GM19238 (cell line): Measurements from ENCODE around the gene DNAH2.

Source experiments
- DNase-seq: peaks from one replicate; pipeline ENCODE4 v3.0.0; 2011; ENCODE audit warnings: low spot score; ENCODE audit not compliant: insufficient read length

Gene DNAH2

DNA sequence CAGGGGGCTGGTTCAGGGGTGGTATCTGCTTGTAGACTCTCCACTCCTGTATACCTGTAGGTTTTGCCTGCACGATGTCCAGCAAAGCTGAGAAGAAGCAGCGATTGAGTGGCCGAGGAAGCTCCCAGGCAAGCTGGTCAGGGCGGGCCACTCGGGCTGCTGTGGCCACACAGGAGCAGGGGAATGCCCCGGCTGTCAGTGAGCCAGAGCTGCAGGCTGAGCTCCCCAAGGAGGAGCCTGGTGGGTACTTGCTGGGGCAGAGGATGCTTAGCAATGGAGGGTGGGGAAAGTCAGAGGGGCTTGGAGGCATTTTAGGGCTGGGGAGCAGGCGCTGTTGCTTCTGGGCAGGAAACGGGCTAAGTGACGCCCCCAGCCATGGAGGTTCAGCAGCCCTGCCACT is 2.1 kb downstream of the DNAH2 start:
- DNase-seq, result no peak

DNA sequence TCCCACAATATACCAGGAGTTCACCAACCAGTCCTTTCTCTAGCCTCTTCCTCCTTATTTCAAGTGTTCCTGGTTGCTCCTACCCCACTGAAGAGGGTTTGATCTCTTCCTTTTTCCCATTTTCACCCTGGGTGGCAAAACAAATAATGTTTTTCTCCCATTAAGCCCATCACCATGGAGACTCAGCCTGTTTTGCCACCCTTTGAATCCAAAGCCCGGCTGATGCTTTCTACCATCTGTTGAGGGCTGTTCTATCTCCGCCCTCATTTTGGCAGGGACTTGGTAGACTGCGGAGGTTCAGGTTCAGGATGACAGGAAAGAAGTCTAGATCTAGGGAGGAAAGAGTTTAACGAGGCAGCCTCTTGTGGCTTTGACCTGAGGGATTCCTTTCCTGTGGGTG is 2.6 kb downstream of the DNAH2 start:
- DNase-seq, result no peak

GRCh38 chr17:7721612-7722011 is 4.1 kb downstream of the DNAH2 start:
- no peak for DNase-seq

- no peak for DNase-seq
Measured at GRCh38 chr17:7727886-7728285, 10.3 kb downstream of the DNAH2 start.

- DNase-seq, result no peak
Measured at GRCh38 chr17:7729816-7730215, 12.3 kb downstream of the DNAH2 start.

DNA sequence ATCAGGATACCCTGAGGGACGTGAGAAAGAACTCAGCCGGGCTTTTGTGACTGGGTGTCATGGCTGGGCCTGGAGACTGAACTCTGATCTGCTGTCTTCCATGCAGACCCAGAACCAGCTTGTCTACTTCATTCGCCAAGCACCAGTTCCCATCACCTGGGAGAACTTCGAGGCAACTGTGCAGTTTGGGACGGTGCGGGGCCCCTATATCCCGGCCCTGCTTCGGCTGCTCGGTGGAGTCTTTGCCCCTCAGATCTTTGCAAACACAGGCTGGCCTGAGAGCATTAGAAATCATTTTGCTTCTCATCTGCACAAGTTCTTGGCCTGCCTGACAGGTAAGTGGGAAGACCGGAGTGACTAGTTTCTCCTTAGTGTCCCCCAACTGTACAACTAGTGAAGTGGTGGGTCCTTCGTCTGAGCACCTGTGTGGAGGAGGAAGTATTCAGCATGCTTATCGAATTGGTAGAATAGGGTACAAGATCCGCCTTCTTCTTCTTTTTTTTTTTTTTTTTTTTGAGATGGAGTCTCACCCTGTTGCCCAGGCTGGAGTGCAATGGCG is 15.5 kb downstream of the DNAH2 start:
- no peak for DNase-seq

- DNase-seq, result no peak
Measured at GRCh38 chr17:7737601-7738000, 20.1 kb downstream of the DNAH2 start.

GRCh38 chr17:7739746-7740145 is 22.2 kb downstream of the DNAH2 start:
- no peak for DNase-seq

DNA sequence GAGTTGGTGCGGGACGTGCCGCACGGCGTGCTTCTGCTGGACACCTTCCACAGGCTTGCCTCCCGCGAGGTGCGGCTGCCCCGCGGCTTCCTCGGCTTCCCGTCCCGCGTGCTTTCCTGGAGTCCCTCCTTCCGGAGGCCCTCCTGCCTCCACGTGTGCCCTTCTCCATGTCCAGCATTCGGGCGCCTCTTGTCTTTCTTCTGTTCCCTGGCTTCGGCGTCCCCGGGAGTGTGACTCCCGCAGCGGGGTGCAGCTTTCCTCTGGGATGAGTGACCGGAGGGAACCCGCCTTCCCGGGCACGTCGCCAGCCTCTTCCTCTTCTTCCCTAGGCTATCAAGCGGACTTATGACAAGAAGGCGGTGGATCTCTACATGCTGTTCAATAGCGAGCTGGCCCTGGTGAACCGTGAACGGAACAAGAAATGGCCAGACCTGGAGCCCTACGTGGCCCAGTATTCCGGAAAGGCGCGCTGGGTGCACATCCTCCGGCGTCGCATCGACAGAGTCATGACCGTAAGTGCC is 23.0 kb downstream of the DNAH2 start:
- DNase-seq, result no peak

- no peak for DNase-seq
Measured at GRCh38 chr17:7742729-7743128, 25.2 kb downstream of the DNAH2 start.

- no peak for DNase-seq
Measured at GRCh38 chr17:7744416-7744815, 26.9 kb downstream of the DNAH2 start.

DNA sequence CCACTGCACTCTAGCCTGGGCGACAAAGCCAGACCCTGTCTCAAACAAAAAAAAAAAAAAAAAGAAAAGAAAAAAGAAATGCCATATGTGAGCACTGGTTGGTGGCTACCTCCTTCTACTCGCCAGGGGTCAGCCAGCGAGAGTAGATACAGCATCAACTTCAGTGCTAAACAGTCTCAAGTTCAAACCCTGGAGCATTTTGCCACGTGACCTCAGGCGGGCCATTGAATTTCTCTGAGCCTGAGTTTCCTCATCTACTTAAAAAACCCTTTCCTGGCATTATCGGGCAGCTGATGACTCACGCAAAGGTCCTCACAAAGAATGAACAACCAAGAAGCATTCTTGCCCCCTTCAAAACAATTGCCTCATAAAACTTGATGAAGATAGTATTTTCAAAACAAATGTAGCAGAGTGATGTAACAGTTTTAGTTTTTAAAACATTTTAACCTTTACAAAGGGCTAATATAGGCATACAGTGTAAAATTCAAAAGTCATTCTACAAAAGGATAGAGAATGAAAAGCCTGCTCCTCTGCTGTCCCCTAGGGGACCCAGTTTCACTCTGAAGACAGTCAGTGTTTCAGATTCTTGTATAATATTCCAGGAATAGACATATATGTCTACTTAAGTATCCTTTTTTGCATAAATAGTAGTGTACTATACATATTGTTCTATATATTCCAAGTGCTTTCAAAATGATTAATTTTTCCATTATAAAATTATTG is 28.4 kb downstream of the DNAH2 start:
- DNase-seq, result no peak

- no peak for DNase-seq
Measured at GRCh38 chr17:7747635-7748071, 30.1 kb downstream of the DNAH2 start.

DNA sequence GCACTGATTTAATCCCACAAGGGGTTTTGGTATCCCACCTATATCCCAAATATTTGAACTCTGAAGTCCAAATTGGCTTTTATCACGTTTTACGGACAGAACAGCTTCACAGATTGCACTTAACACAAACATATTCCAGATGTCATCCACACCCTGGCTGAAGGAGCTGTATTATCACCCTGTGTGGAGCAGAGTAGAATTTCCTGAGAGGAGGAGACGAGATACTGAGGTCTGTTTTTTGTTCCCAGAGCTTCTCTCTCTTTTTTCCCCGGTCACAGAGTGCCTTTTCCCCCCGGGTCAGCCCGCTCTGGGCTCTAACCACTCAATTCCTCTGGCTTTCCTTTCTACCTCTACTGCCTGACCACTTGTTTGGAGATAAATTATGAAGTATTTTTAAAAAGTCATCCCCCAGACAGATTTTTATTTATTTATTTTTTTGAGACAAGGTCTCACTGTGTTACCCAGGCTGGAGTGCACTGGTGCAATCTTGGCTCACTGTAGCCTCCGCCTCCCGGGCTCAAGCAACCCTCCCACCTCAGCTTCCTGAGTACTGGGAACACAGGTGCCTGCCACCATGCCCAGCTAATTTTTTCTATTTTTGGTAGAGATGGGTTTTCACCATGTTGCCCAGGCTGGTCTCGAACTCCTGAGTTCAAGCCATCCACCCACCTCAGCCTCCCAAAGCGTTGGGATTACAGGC is 30.7 kb downstream of the DNAH2 start:
- no peak for DNase-seq

DNA sequence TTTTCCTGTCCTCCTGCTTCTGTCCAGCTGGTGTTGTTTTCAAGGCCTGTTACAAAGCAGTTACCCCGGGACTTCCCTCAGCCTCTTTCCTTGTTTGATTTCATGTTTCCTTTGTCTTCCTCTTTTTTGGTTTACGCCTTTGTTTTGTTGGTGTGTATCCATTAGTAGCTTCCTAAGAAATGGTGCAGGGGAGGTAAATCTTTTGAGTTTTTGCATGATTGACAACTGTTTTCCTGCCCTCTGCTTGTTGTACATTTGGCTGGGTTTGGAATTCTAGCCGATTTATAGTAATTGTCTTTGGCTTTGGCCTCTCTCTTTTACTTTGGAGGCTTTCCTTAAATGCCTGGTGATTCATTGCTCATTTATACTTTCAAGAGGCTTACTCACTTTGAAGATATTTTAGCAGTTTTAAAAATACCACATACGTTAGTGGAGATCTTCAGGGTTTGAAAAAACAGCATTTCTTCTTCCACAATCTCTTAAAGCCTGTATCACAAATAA is 32.8 kb downstream of the DNAH2 start:
- DNase-seq, result no peak

DNA sequence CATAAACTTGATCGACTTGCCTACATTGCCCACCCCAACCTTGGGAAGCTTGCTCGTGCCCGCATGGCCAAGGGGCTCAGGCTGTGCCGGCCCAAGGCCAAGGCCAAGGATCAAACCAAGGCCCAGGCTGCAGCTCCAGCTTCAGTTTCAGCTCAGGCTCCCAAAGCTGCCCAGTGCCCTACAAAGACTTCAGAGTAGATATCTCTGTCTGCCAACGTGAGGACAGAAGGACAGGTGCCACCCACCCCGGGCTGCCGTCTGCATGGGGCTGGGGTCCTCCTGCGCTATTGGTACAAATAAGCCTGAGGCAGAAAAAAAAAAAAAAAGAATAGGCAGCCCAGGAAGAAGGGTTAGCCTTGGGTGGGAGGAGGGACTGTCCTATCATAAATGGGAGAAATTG is 37.1 kb downstream of the DNAH2 start:
- no peak for DNase-seq

DNA sequence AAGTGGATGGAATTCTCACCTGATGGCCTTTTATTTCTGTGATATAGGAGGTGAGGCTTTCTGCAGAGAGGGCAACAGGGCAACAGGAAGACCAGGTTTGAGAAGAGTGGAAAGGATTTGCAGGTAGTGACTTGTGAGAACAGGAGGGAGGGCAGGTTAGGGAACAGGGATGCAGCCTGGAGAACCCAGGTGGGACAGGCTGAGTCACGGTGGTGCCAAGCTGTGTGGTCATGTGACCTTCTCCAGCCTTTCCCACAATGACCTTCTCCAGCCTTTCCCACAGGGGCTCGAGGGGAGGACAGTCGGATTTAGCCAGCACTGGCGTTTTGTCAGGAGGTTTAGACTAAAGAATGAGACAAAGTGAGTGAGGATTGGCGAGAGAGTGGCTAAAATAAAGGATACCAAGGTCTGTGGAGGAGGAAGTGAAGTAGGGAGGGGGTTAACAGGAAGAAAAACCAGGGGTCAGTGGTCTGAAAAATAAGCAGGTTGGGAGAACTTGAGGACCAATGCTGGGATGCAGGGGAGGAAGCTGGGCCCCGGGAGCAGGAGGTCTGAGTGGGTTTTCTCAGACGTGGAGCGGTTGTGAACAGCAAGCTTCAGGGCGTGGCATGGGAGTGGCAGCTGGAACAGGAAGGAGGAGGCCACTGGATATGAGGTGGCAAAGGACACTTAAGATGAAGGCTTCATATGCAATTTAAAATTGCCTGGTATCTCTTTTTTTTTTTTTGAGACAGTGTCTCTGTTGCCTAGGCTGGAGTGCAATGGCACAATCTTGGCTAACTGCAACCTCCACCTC is 37.7 kb downstream of the DNAH2 start:
- no peak for DNase-seq

DNA sequence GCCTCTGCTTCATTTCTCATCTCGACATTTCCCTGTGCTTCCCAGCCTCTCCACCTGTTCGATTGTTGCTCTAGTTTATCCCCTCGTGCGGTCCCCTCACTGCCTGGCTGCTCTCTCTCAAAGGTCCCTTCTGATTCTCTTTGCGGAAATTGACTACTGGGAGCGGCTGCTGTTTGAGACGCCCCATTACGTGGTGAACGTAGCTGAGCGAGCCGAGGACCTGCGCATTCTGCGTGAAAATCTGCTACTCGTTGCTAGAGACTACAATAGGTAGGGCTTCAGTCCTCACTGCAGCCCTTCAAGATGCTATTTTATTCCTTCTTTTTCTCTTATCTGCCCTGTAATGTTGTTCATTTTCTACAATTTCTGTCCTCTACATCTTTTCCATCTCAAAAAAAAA is 39.4 kb downstream of the DNAH2 start:
- no peak for DNase-seq

- DNase-seq, result no peak
Measured at GRCh38 chr17:7763919-7764318, 46.4 kb downstream of the DNAH2 start.

- no peak for DNase-seq
Measured at GRCh38 chr17:7767004-7767403, 49.5 kb downstream of the DNAH2 start.

DNA sequence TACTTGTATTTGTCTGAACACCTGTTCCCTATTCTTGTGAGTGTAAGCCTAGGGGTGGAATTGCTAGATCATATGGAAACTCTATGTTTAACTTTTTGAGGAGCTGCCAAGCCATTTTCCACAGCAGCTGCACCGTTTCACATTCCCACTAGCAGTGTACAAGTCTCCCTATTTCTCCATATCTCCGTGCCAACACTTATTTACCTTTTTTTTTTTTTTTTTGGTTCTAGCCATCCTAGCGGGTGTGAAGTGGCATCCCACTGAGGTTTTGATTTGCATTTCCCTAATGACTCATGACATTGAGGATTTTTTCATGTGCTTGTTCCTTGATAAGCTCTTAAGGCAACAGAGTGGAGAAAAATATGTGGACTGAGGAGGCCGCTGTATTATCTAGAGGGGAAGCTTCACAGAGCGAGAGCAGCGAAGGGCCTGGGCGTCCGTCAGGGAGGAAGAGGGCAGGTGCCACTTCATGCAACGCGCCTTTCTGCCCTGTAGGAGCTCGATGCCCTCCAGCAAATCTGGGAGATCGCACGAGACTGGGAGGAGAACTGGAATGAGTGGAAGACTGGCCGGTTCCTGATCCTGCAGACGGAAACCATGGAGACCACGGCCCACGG is 50.0 kb downstream of the DNAH2 start:
- DNase-seq, result no peak
